Lung (tissue), 16 donors: ENCODE measurements around the gene KCNT1. TPM values are rescaled to one million over a fixed set of nuclear protein-coding genes. Genes with fewer than 3 reads are reported as not detected.
A peak's percentile ranks its signal among the peaks of the same experiment; 100 is the strongest.

ENCODE experiments used
- ATAC-seq: fragments of 200-7000 bp; cut with Tn5 transposase; one replicate; pipeline ENCODE4 v1.9.1; 2020; ENCODE audit warnings: moderate number of reproducible peaks; ENCODE audit not compliant: insufficient read depth, low FRiP score
- DNase-seq, 3 donors: peaks; one replicate each; pipeline ENCODE4 v3.0.0-alpha.2; 2013 to 2017
- H3K27ac ChIP-seq, 2 donors: one replicate each; pipeline ENCODE4 v1.5.1; 2013; ENCODE audit warnings: mild to moderate bottlenecking in 2 of 2, moderate library complexity in 2 of 2, control low read depth in 1 of 2, inconsistent platforms in 1 of 2, low read depth in 1 of 2, low read length in 1 of 2
- H3K27me3 ChIP-seq, 3 donors: one replicate each; pipeline ENCODE4 v1.5.1; 2013; ENCODE audit warnings: low read length in 2 of 3; ENCODE audit not compliant: control insufficient read depth in 3 of 3, insufficient read depth in 3 of 3
- H3K36me3 ChIP-seq, 4 donors: one replicate each; pipeline ENCODE4 v1.5.1; 2013; ENCODE audit warnings: low read length in 4 of 4, mild to moderate bottlenecking in 1 of 4, moderate library complexity in 1 of 4; ENCODE audit not compliant: control insufficient read depth in 4 of 4, insufficient read depth in 4 of 4
- H3K4me1 ChIP-seq, 5 donors: one replicate each; pipeline ENCODE4 v1.5.1; 2013; ENCODE audit warnings: low read length in 5 of 5, mild to moderate bottlenecking in 2 of 5, moderate library complexity in 1 of 5; ENCODE audit not compliant: control insufficient read depth in 5 of 5, insufficient read depth in 5 of 5
- H3K4me3 ChIP-seq: one replicate; pipeline ENCODE4 v1.5.1; 2013; ENCODE audit warnings: mild to moderate bottlenecking, control low read depth, moderate library complexity
- H3K9ac ChIP-seq, 2 donors: one replicate each; pipeline ENCODE4 v1.5.1; 2013; ENCODE audit warnings: low read length in 2 of 2, control low read depth in 1 of 2; ENCODE audit not compliant: insufficient read depth in 1 of 2
- H3K9me3 ChIP-seq, 4 donors: one replicate each; pipeline ENCODE4 v1.5.1; 2013; ENCODE audit warnings: low read length in 3 of 4, mild to moderate bottlenecking in 1 of 4, moderate library complexity in 1 of 4; ENCODE audit not compliant: control insufficient read depth in 4 of 4, insufficient read depth in 3 of 4
- WGBS, 2 donors: extraction: QIAGEN DNeasy Blood & Tissue Kit; methylation state at CpG; one replicate each; pipeline ENCODE4 v1.1.7; 2013; 5-methylcytosine and 5-hydroxymethylcytosine counted together
- long read RNA-seq, 5 donors: transcript quantifications; one replicate each; lab custom pipeline, GENCODE V29; 2026
- polyA plus RNA-seq, 2 donors: library from polyadenylated mRNA; stranded (reverse); fragments of 200-250 nt; gene quantifications; one replicate each; pipeline ENCODE4 v1.2.1, GENCODE V29; 2013
- total RNA-seq, 2 donors: library from RNA; depleted of rRNA in 1 of 2; stranded (reverse); fragments of >200 nt in 1 of 2; gene quantifications; one replicate each; pipeline ENCODE4 v1.2.1, GENCODE V29; 2014 to 2021
- TF ChIP-seq, protein P1 (sequence below): IDR thresholded peaks from 2 replicates; pipeline ENCODE4 v1.5.1; 2012; ENCODE audit warnings: mild to moderate bottlenecking; ENCODE audit errors: control extremely low read depth, extremely low read depth
- donor health status: control.
- donor health status: control.
- donor health status: Bipolar disorder and iron deficiency.
- donor health status: healthy.
- donor health status: DM: yes; HTN: yes; CAD: no.

The KCNT1 gene
- total RNA-seq (under 1 TPM; 0.06 to 0.28 TPM), polyA plus RNA-seq (under 1 TPM; 0.06 to 0.16 TPM)
- long read RNA-seq, donor 1 = 0 reads
- long read RNA-seq, donor 2 = 0 reads
- long read RNA-seq, donor 3 = 0 reads
- long read RNA-seq, donor 4 = 0 reads
- long read RNA-seq, donor 5 = 0 reads

DNA sequence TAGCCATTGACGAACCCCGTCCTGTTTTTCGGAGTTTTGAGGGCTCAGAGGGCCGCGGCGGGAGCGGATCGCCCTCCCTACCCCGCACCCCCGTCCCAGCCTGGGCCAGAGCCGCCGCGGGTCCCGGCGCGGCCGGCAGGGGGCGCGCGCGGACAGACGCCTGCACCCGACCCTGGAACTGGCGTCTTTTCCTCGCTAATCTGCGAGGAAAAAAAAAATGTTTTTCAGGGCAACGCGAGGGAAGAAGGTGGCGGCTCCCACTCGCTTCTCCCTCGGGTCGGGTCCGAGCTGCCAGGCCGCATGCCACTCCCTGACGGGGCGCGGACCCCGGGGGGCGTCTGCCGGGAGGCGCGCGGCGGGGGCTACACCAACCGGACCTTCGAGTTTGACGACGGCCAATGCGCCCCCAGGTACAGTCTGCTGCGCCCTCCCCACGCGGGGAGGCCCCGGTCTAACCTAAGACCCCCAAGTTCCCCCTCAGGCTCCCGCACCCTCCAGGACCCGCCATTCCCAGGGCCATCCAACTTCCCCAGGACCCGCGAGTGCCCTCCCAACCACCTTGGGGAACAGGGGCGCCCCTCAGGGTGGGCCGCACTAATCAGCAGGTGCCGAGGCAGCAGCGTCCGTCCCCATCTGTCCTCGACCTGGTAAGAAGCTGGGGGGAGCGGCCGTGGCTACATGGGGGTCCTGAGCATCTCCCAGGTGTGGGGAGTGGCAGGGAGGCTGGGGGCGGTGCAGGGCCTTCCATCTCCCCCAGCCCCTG lies at the start of gene KCNT1:
KCNT1 (plus strand) TSS at position 227 of the 763 bp plus-strand sequence; CDS start at position 301, 74 bp downstream.
- Histone ChIP-seq H3K27me3 (peaks cover 0 to 20% (median 11%) of the 10 kb centered on the region in 3 donors), H3K4me3 (no peak within 1 kb of the TSS), H3K36me3 (no peaks in the 10 kb centered on the region), H3K27ac (no peak within 1 kb of the TSS), H3K9me3 (no peaks in the 10 kb centered on the region), H3K4me1 (peaks cover 0 to 4% (median 0%) of the 10 kb centered on the region in 5 donors), H3K9ac (no peak within 1 kb of the TSS)
- WGBS, 2 donors = 12 to 16% methylated on average over 62 to 66 of the region's 66 CpGs
- TF ChIP-seq, protein P1, sequence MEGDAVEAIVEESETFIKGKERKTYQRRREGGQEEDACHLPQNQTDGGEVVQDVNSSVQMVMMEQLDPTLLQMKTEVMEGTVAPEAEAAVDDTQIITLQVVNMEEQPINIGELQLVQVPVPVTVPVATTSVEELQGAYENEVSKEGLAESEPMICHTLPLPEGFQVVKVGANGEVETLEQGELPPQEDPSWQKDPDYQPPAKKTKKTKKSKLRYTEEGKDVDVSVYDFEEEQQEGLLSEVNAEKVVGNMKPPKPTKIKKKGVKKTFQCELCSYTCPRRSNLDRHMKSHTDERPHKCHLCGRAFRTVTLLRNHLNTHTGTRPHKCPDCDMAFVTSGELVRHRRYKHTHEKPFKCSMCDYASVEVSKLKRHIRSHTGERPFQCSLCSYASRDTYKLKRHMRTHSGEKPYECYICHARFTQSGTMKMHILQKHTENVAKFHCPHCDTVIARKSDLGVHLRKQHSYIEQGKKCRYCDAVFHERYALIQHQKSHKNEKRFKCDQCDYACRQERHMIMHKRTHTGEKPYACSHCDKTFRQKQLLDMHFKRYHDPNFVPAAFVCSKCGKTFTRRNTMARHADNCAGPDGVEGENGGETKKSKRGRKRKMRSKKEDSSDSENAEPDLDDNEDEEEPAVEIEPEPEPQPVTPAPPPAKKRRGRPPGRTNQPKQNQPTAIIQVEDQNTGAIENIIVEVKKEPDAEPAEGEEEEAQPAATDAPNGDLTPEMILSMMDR = peak; percentile 35
- DNase-seq = peak; percentile 67 to 72 (median 71)
- ATAC-seq = peak; percentile 38

DNA sequence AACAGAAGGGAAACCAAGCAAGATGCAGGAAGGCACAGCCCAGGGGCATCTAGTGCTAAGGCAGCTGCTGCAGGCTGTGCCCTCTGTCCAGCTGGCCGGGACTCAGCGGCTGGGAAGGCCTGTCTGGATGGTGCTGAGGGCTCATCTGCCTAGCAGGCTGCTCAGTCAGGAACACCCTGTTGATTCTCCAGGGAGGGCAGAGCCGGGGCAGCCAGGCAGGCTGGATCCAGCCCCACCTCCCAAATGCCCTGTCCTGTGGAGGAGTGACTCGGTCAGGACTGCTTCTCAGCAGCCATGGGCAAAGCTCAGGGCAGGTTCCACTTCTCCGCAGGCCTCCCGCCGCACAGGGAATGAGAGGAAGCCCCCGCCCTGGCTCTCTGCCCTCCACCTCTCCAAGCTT lies 46.7 kb upstream of the KCNT1 start:
- TF ChIP-seq, protein P1 = no peak
- ATAC-seq (no peak), DNase-seq (no peak)
- WGBS, 2 donors = 76 to 80% methylated on average over 7 to 8 of the region's 8 CpGs
- H3K9ac ChIP-seq = no peak overlapping the region
- no peaks in the 10 kb centered on the region for H3K4me1 ChIP-seq
- H3K27ac ChIP-seq = no peak overlapping the region
- peaks cover 0 to 3% (median 1%) of the 10 kb centered on the region in 4 donors for H3K9me3 ChIP-seq
- no peak overlapping the region for H3K4me3 ChIP-seq
- H3K27me3 ChIP-seq = no peaks in the 10 kb centered on the region
- H3K36me3 ChIP-seq = no peaks in the 10 kb centered on the region

DNA sequence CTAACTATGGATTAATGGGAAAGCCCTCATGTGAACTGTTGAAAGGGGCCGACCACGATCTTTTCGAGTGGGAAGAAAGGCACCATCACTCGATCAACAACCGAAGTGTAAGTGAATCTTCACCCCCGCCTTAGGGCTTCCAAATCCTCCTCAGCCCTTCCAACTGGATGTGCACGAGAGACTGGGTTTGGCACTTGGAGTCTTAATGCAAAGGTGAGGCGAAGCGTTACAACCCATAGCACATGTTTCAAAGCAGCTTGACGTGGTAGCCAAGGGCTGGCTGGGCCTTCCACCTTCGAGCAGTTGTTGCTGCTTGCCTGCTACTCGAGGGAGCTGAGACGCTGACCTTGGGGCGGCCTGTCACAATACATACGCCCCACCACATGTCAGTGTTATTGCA lies 44.6 kb upstream of the KCNT1 start:
- ATAC-seq (no peak), DNase-seq (no peak)
- no peaks in the 10 kb centered on the region for H3K27me3 ChIP-seq
- no peak overlapping the region for H3K4me3 ChIP-seq
- no peaks in the 10 kb centered on the region for H3K36me3 ChIP-seq
- no peak overlapping the region for H3K27ac ChIP-seq
- H3K4me1 ChIP-seq = no peaks in the 10 kb centered on the region
- peaks cover 0 to 1% (median 0%) of the 10 kb centered on the region in 4 donors for H3K9me3 ChIP-seq
- 83 to 89% methylated on average over 15 of the region's 15 CpGs for WGBS, 2 donors
- TF ChIP-seq, protein P1 = no peak
- H3K9ac ChIP-seq = no peak overlapping the region
